Measurements from ENCODE around the gene SEMA6A.

The SEMA6A gene

GRCh38 chr5:116455061-116455460 lies 119.6 kb downstream of the SEMA6A start:
- DNase-seq (ENCODE audit: low read depth) = peak; percentile 31
- TF ChIP-seq CTCF (IDR thresholded peaks at IDR 0.05; ENCODE audit: low read length, missing control alignments) = no peak
- no peak overlapping the region for H3K4me3 ChIP-seq (replicated peaks; ENCODE audit: low read depth, low read length)

- H3K4me3 ChIP-seq (replicated peaks; ENCODE audit: low read depth, low read length) = peak overlapping the region; percentile 22
- no peak for TF ChIP-seq CTCF (IDR thresholded peaks at IDR 0.05; ENCODE audit: low read length, missing control alignments)
- DNase-seq (ENCODE audit: low read depth) = peak; percentile 81
Measured at GRCh38 chr5:116454417-116454927, 120.2 kb downstream of the SEMA6A start.

GRCh38 chr5:116453988-116454411 lies 120.6 kb downstream of the SEMA6A start:
- no peak overlapping the region for H3K4me3 ChIP-seq (replicated peaks; ENCODE audit: low read depth, low read length)
- no peak for TF ChIP-seq CTCF (IDR thresholded peaks at IDR 0.05; ENCODE audit: low read length, missing control alignments)
- DNase-seq (ENCODE audit: low read depth) = no peak

- DNase-seq (ENCODE audit: low read depth) = no peak
- TF ChIP-seq CTCF (IDR thresholded peaks at IDR 0.05; ENCODE audit: low read length, missing control alignments) = no peak
- no peak overlapping the region for H3K4me3 ChIP-seq (replicated peaks; ENCODE audit: low read depth, low read length)
Measured at GRCh38 chr5:116452774-116453368, 121.8 kb downstream of the SEMA6A start.

- no peak for TF ChIP-seq CTCF (IDR thresholded peaks at IDR 0.05; ENCODE audit: low read length, missing control alignments)
Measured at GRCh38 chr5:116451905-116452450, 122.6 kb downstream of the SEMA6A start.

GRCh38 chr5:116451066-116451465 lies 123.6 kb downstream of the SEMA6A start:
- no peak overlapping the region for H3K4me3 ChIP-seq (replicated peaks; ENCODE audit: low read depth, low read length)
- DNase-seq (ENCODE audit: low read depth) = no peak
- TF ChIP-seq CTCF (IDR thresholded peaks at IDR 0.05; ENCODE audit: low read length, missing control alignments) = no peak

More at GRCh38 chr5:116451905-116452450, 122.6 kb downstream of the SEMA6A start:
- H3K4me3 ChIP-seq (replicated peaks; ENCODE audit: low read depth, low read length) = no peak overlapping the region
- DNase-seq (ENCODE audit: low read depth) = no peak

GRCh38 chr5:116449458-116449857 lies 125.2 kb downstream of the SEMA6A start:
- no peak for DNase-seq (ENCODE audit: low read depth)
- no peak for TF ChIP-seq CTCF (IDR thresholded peaks at IDR 0.05; ENCODE audit: low read length, missing control alignments)

More at GRCh38 chr5:116449458-116449857, 125.2 kb downstream of the SEMA6A start:
- no peak overlapping the region for H3K4me3 ChIP-seq (replicated peaks; ENCODE audit: low read depth, low read length)
